ENCODE results near the gene ZNF526. TPM values are rescaled to one million over a fixed set of nuclear protein-coding genes. Genes with fewer than 3 reads are reported as not detected.

ZNF526 gene
- total RNA-seq, 4 donors from 2014 or later: 3.9 to 9.8 (median 5.8) TPM

DNA sequence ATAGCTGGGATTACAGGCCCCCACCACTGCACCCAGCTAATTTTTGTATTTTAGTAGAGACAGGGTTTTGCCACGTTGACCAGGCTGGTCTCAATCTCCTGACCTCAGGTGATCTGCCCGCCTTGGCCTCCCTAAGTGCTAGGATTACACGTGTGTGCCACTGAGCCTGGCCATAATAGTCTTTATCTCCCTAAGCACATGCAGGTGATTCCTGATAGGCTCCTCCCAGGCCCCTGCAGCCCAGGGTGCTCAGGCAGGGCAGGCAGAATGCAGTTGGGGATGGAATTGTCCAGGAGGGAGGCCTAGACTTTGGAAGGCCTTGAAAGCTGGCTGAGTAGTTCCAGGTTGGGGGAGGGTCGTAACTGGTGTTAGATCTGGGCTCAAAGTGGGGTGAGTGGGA is 8.5 kb downstream of the ZNF526 start:
- TF ChIP-seq CTCF (IDR thresholded peaks at IDR 0.05; ENCODE audit: low read depth): no peak

- no peak for TF ChIP-seq CTCF (IDR thresholded peaks at IDR 0.05; ENCODE audit: low read depth)
These were observed 9.3 kb downstream of the ZNF526 start for GRCh38 chr19:42229301-42229854.

- no peak for TF ChIP-seq CTCF (IDR thresholded peaks at IDR 0.05; ENCODE audit: low read depth)
These were observed 9.8 kb downstream of the ZNF526 start for GRCh38 chr19:42229855-42230351.

DNA sequence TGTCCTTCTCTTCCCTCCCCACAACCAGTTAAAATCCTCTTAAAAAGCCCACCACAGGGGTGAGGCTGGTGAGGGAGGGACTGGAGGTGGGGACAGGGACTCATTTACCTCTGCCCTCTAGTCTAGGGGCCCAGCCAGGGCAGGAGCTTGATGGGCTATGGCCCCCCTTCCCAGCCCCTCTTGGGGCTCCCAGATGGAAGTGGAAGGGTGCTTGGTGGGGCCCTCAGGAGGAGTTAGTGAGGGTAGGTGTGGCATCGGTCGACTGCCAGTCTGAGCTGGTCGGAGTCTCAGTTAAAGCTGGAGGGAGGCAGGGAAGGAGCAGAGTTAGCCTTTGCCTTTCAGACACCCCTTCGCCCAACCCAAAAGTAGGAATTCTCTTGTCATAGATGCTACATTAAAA is 10.5 kb downstream of the ZNF526 start:
- TF ChIP-seq CTCF (IDR thresholded peaks at IDR 0.05; ENCODE audit: low read depth): no peak

- no peak for TF ChIP-seq CTCF (IDR thresholded peaks at IDR 0.05; ENCODE audit: low read depth)
These were observed 12.3 kb downstream of the ZNF526 start for GRCh38 chr19:42232435-42232834.

DNA sequence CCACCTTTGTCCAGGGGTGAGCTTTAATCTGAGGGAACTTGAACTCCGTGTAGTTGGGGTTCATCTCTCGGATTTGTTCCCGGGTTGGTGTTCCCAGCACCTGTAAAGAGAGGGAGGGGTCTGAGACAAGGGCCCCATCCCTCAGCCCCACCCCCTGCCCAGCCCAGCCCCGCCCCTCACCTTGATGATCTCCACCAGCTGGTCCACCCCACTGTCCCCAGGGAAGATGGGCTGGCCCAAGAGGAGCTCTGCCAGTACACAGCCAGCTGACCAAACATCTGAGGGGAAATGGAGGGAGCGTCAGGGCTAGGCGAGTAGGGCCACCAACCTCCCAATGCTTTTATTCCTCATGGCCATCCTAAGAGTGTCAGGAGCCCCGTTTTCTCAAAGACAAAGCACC is 13.0 kb downstream of the ZNF526 start:
- no peak for TF ChIP-seq CTCF (IDR thresholded peaks at IDR 0.05; ENCODE audit: low read depth)

- no peak for TF ChIP-seq CTCF (IDR thresholded peaks at IDR 0.05; ENCODE audit: low read depth)
These were observed 13.7 kb downstream of the ZNF526 start for GRCh38 chr19:42233678-42234292.

Measured in subcutaneous adipose tissue (tissue), 4 donors.